ENCODE measurements around the gene LMOD3.

LMOD3 gene

GRCh38 chr3:69082361-69082760 lies 40.0 kb downstream of the LMOD3 start:
- POLR2A ChIA-PET (ENCODE audit: low non-redundant PET): no interaction called here
- TF ChIP-seq CTCF (conservative IDR thresholded peaks at IDR 0.05; ENCODE audit: low read depth): no peak
- CTCF ChIA-PET: no interaction called here
- H3K27ac ChIP-seq: peak overlapping the region; percentile 56
- no peak for DNase-seq (ENCODE audit: low spot score)

- no peak for TF ChIP-seq CTCF (conservative IDR thresholded peaks at IDR 0.05; ENCODE audit: low read depth)
- ChIA-PET POLR2A (ENCODE audit: low non-redundant PET) (no interaction called here), CTCF (no interaction called here)
- H3K27ac ChIP-seq: peak overlapping the region; percentile 56
- peak; percentile 39 for DNase-seq (ENCODE audit: low spot score)
These were observed 40.7 kb downstream of the LMOD3 start for GRCh38 chr3:69081583-69082262.

- POLR2A ChIA-PET (ENCODE audit: low non-redundant PET): no interaction called here
- TF ChIP-seq CTCF (conservative IDR thresholded peaks at IDR 0.05; ENCODE audit: low read depth): no peak
These were observed 42.0 kb downstream of the LMOD3 start, which contains the start of gene UBA3 for GRCh38 chr3:69080233-69080920. Gene UBA3 (minus strand): TSS chr3:69080365. CDS start chr3:69080353, 12 bp downstream.

GRCh38 chr3:69079269-69080159 lies 42.9 kb downstream of the LMOD3 start:
- no peak for TF ChIP-seq CTCF (conservative IDR thresholded peaks at IDR 0.05; ENCODE audit: low read depth)
- H3K27ac ChIP-seq: peak overlapping the region; percentile 81
- POLR2A ChIA-PET (ENCODE audit: low non-redundant PET): no interaction called here
- peak; percentile 14 for DNase-seq (ENCODE audit: low spot score)
- CTCF ChIA-PET: no interaction called here

More at GRCh38 chr3:69080233-69080920, 42.0 kb downstream of the LMOD3 start, which contains the start of gene UBA3:
- CTCF ChIA-PET: no interaction called here
- peak; percentile 75 for DNase-seq (ENCODE audit: low spot score)
- H3K27ac ChIP-seq: peak within 1 kb of the TSS; percentile 81

GRCh38 chr3:69072928-69073327 lies 49.5 kb downstream of the LMOD3 start:
- CTCF ChIA-PET: interaction anchor here (0.6 kb wide), 1 partner anchor 49 kb away, joined by 3 read pairs; no protein-coding TSS in a partner anchor
- no peak for TF ChIP-seq CTCF (conservative IDR thresholded peaks at IDR 0.05; ENCODE audit: low read depth)

GRCh38 chr3:69066121-69066520 lies 56.3 kb downstream of the LMOD3 start:
- TF ChIP-seq CTCF (conservative IDR thresholded peaks at IDR 0.05; ENCODE audit: low read depth): no peak
- no peak overlapping the region for H3K27ac ChIP-seq
- CTCF ChIA-PET: no interaction called here
- POLR2A ChIA-PET (ENCODE audit: low non-redundant PET): no interaction called here
- no peak for DNase-seq (ENCODE audit: low spot score)

More at GRCh38 chr3:69072928-69073327, 49.5 kb downstream of the LMOD3 start:
- DNase-seq (ENCODE audit: low spot score): no peak
- POLR2A ChIA-PET (ENCODE audit: low non-redundant PET): no interaction called here
- no peak overlapping the region for H3K27ac ChIP-seq

Measured in RWPE1 (cell line).